DND-41 (cell line): Measurements from ENCODE around the gene MCTP1.

Source experiments
- ATAC-seq: fragments of 200-7000 bp; cut with Tn5 transposase; 3 replicates; pipeline ENCODE4 v1.9.1; 2021; ENCODE audit warnings: low read depth; ENCODE audit not compliant: insufficient read depth
- DNase-seq: peaks from one replicate; pipeline ENCODE4 v3.0.0-alpha.2; 2020
- H2AFZ ChIP-seq: 2 replicates; pipeline ENCODE4 v1.6.0; 2012; ENCODE audit warnings: low read depth, low read length
- H3K27ac ChIP-seq: 2 replicates; pipeline ENCODE4 v1.5.1; 2012; ENCODE audit warnings: low read length, inconsistent platforms
- H3K27me3 ChIP-seq: fragments of 200-600 bp; sonication (generic); 2 replicates; pipeline ENCODE4 v1.6.0; 2012; ENCODE audit warnings: low read length, mild to moderate bottlenecking, inconsistent platforms; ENCODE audit not compliant: insufficient read depth, poor library complexity
- H3K36me3 ChIP-seq: 2 replicates; pipeline ENCODE4 v1.5.1; 2012; ENCODE audit warnings: low read length, inconsistent platforms; ENCODE audit not compliant: insufficient read depth
- H3K4me1 ChIP-seq: 2 replicates; pipeline ENCODE4 v1.5.1; 2012; ENCODE audit warnings: mild to moderate bottlenecking, low read length; ENCODE audit not compliant: insufficient read depth
- H3K4me2 ChIP-seq: 2 replicates; pipeline ENCODE4 v1.6.0; 2012; ENCODE audit warnings: mild to moderate bottlenecking, moderate library complexity, low read length, inconsistent platforms; ENCODE audit not compliant: insufficient read depth
- H3K4me3 ChIP-seq, 2 experiments: fragments of 200-600 bp in 1 of 2; shearing (Covaris generic) in 1 of 2; 2 replicates each; pipeline ENCODE4 v1.5.1; 2012 to 2016; ENCODE audit warnings: inconsistent platforms in 2 of 2, low read length in 2 of 2, mild to moderate bottlenecking in 2 of 2, low read depth in 1 of 2, moderate library complexity in 1 of 2
- H3K79me2 ChIP-seq: 2 replicates; pipeline ENCODE4 v1.6.0; 2012; ENCODE audit warnings: low read length, inconsistent platforms; ENCODE audit not compliant: insufficient read depth
- H3K9ac ChIP-seq: 2 replicates; pipeline ENCODE4 v1.6.0; 2012; ENCODE audit warnings: low read depth, mild to moderate bottlenecking, inconsistent platforms, low read length, moderate library complexity
- H3K9me3 ChIP-seq: 2 replicates; pipeline ENCODE4 v1.5.1; 2012; ENCODE audit warnings: low read length, moderate library complexity, mild to moderate bottlenecking, inconsistent platforms; ENCODE audit not compliant: insufficient read depth, severe bottlenecking
- H4K20me1 ChIP-seq: 2 replicates; pipeline ENCODE4 v1.6.0; 2012; ENCODE audit warnings: low read length; ENCODE audit not compliant: insufficient read depth
- EZH2 ChIP-seq: IDR thresholded peaks from 3 replicates; pipeline ENCODE4 v1.6.1; 2012; ENCODE audit warnings: borderline replicate concordance, low read depth, mild to moderate bottlenecking, moderate library complexity, low read length, inconsistent platforms; ENCODE audit not compliant: severe bottlenecking
- TF ChIP-seq, protein P1 (sequence below): IDR thresholded peaks from 2 replicates; pipeline ENCODE4 v1.5.1; 2012; ENCODE audit warnings: borderline replicate concordance, low read length, moderate library complexity, mild to moderate bottlenecking; ENCODE audit not compliant: poor library complexity, severe bottlenecking; ENCODE audit errors: extremely low read depth

The MCTP1 gene

GRCh38 chr5:95080030-95080429 is 204.9 kb downstream of the MCTP1 start:
- no peaks in the 10 kb centered on the region for H3K36me3 ChIP-seq
- H3K27ac ChIP-seq = peak overlapping the region; percentile 94
- no peaks in the 10 kb centered on the region for H3K27me3 ChIP-seq
- H3K4me3 ChIP-seq = peak overlapping the region; percentile 50 to 68; a peak in 3 of 4 replicates
- no peak for TF ChIP-seq EZH2
- TF ChIP-seq, protein P1, sequence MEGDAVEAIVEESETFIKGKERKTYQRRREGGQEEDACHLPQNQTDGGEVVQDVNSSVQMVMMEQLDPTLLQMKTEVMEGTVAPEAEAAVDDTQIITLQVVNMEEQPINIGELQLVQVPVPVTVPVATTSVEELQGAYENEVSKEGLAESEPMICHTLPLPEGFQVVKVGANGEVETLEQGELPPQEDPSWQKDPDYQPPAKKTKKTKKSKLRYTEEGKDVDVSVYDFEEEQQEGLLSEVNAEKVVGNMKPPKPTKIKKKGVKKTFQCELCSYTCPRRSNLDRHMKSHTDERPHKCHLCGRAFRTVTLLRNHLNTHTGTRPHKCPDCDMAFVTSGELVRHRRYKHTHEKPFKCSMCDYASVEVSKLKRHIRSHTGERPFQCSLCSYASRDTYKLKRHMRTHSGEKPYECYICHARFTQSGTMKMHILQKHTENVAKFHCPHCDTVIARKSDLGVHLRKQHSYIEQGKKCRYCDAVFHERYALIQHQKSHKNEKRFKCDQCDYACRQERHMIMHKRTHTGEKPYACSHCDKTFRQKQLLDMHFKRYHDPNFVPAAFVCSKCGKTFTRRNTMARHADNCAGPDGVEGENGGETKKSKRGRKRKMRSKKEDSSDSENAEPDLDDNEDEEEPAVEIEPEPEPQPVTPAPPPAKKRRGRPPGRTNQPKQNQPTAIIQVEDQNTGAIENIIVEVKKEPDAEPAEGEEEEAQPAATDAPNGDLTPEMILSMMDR = no peak
- no peaks in the 10 kb centered on the region for H4K20me1 ChIP-seq
- ATAC-seq (no peak), DNase-seq (no peak)
- peak overlapping the region; percentile 61 for H3K4me2 ChIP-seq
- no peaks in the 10 kb centered on the region for H3K9me3 ChIP-seq
- H3K79me2 ChIP-seq = peaks cover 32% of the 10 kb centered on the region
- H2AFZ ChIP-seq = peak overlapping the region; percentile 40
- H3K9ac ChIP-seq = peak overlapping the region; percentile 69
- H3K4me1 ChIP-seq = peaks cover 32% of the 10 kb centered on the region

GRCh38 chr5:95078868-95079267 is 206.0 kb downstream of the MCTP1 start:
- peak overlapping the region; percentile 61 for H3K4me2 ChIP-seq
- no peak for TF ChIP-seq EZH2
- TF ChIP-seq, protein P1 = no peak
- ATAC-seq = no peak
- peak overlapping the region in 1 of 2 experiments; percentile 31; a peak in 1 of 4 replicates for H3K4me3 ChIP-seq
- H4K20me1 ChIP-seq = no peaks in the 10 kb centered on the region
- H3K27me3 ChIP-seq = no peaks in the 10 kb centered on the region
- H3K27ac ChIP-seq = peak overlapping the region; percentile 6
- 0 out of 2 replicates have a peak overlapping the region, but pooled peaks have one; percentile 69 for H3K9ac ChIP-seq
- DNase-seq = no peak
- H3K4me1 ChIP-seq = peaks cover 32% of the 10 kb centered on the region
- H3K36me3 ChIP-seq = no peaks in the 10 kb centered on the region
- H2AFZ ChIP-seq = no peak overlapping the region
- H3K9me3 ChIP-seq = no peaks in the 10 kb centered on the region
- peaks cover 41% of the 10 kb centered on the region for H3K79me2 ChIP-seq

GRCh38 chr5:95076395-95077185 is 208.3 kb downstream of the MCTP1 start:
- DNase-seq (no peak), ATAC-seq (no peak)
- H3K79me2 ChIP-seq = peaks cover 46% of the 10 kb centered on the region
- no peak overlapping the region for H3K4me3 ChIP-seq
- H3K27me3 ChIP-seq = no peaks in the 10 kb centered on the region
- no peak overlapping the region for H3K27ac ChIP-seq
- H2AFZ ChIP-seq = no peak overlapping the region
- no peaks in the 10 kb centered on the region for H3K36me3 ChIP-seq
- TF ChIP-seq, protein P1 = no peak
- no peak for TF ChIP-seq EZH2
- peaks cover 24% of the 10 kb centered on the region for H3K4me1 ChIP-seq
- H4K20me1 ChIP-seq = no peaks in the 10 kb centered on the region
- H3K4me2 ChIP-seq = no peak overlapping the region
- H3K9me3 ChIP-seq = no peaks in the 10 kb centered on the region
- no peak overlapping the region for H3K9ac ChIP-seq
